SK-N-MC (cell line): Measurements from ENCODE around the gene ST8SIA6.

ENCODE experiments used
- EZH2 ChIP-seq: fragments of 200-600 bp; sonication (generic); IDR thresholded peaks from one replicate; pipeline ENCODE4 v1.6.1; 2017; ENCODE audit warnings: antibody characterized with exemption
- FOXP2 ChIP-seq: optimal IDR thresholded peaks from 2 replicates; pipeline ENCODE3; 2011; ENCODE audit warnings: mild to moderate bottlenecking, moderate library complexity; ENCODE audit not compliant: insufficient read depth; ENCODE audit errors: extremely low read length, control extremely low read depth
- POLR2AphosphoS5 ChIP-seq: IDR thresholded peaks from 2 replicates; pipeline ENCODE4 v1.6.1; 2012; ENCODE audit warnings: mild to moderate bottlenecking, low read depth, low read length, borderline replicate concordance

GRCh38 chr10:17278607-17279240, 175.7 kb downstream of the ST8SIA6 start:
- no peak for TF ChIP-seq POLR2AphosphoS5
- TF ChIP-seq EZH2: no peak
- TF ChIP-seq FOXP2: no peak
